MM.1S (cell line): ENCODE data around the gene OTUD4.

Experiments used
- EZH2 ChIP-seq: fragments of 300-600 bp; sonication (generic); optimal IDR thresholded peaks from 2 replicates; pipeline ENCODE3; 2017; ENCODE audit warnings: low read depth, mild to moderate bottlenecking, antibody characterized with exemption, low read length, mixed read lengths
- TF ChIP-seq, protein P1 (sequence below): fragments of 300-600 bp; sonication (generic); IDR thresholded peaks from 2 replicates; pipeline ENCODE4 v1.5.1; 2016; ENCODE audit warnings: antibody characterized with exemption, low read length, mixed read lengths

DNA sequence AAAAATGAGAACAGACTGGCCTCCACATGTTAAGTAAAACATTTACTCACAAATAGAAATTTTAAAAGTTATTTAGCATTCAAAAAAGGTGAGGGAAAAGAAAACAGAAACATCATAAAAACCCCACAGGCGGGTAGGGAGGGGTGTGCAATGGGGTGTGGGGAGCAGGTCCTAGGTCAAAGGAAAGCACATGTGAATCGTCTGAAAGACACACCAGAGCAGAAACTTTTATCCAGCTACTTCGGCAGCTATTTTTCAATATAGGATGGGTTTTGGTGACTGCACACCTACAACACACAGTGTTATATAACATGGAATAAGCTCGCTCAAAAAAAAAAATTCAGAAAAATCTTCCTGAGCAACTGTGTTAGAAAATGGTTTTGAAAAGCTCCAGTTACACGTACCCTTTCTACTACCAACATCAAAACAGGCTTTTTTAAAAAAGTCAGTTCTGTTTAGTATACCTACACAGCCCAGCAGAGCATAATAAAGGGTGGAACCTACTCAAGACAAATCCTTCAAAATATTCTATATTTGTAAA is 1.6 kb downstream of the OTUD4 start:
- TF ChIP-seq, protein P1, sequence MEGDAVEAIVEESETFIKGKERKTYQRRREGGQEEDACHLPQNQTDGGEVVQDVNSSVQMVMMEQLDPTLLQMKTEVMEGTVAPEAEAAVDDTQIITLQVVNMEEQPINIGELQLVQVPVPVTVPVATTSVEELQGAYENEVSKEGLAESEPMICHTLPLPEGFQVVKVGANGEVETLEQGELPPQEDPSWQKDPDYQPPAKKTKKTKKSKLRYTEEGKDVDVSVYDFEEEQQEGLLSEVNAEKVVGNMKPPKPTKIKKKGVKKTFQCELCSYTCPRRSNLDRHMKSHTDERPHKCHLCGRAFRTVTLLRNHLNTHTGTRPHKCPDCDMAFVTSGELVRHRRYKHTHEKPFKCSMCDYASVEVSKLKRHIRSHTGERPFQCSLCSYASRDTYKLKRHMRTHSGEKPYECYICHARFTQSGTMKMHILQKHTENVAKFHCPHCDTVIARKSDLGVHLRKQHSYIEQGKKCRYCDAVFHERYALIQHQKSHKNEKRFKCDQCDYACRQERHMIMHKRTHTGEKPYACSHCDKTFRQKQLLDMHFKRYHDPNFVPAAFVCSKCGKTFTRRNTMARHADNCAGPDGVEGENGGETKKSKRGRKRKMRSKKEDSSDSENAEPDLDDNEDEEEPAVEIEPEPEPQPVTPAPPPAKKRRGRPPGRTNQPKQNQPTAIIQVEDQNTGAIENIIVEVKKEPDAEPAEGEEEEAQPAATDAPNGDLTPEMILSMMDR: no peak
- TF ChIP-seq EZH2: no peak
